A673 (cell line): Measurements from ENCODE around the gene BAIAP2. TPM values are rescaled to one million over a fixed set of nuclear protein-coding genes. Genes with fewer than 3 reads are reported as not detected.

Experiments
- BruUV-seq: library from RNA; stranded (reverse); fragments of 400-500 nt; replicated peaks from 2 replicates; lab custom pipeline; 2021; lab: Mats Ljungman, UMichigan
- CTCF ChIA-PET: fragments of 300-600 bp; sonication (Branson Sonifier 250); formaldehyde crosslinking; loops from one replicate; lab custom pipeline; 2022; ENCODE audit warnings: antibody characterized with exemption; lab: Charles Lee
- POLR2A ChIA-PET: fragments of 300-600 bp; sonication (Branson Sonifier 250); formaldehyde crosslinking; loops from one replicate; lab custom pipeline; 2022; ENCODE audit warnings: antibody characterized with exemption; ENCODE audit not compliant: low non-redundant PET; lab: Charles Lee
- DNase-seq: peaks from one replicate; pipeline ENCODE4 v3.0.0-alpha.2; 2015; ENCODE audit warnings: low spot score
- H3K27ac ChIP-seq: fragments of 200-600 bp; sonication (generic); 2 replicates; pipeline ENCODE4 v1.5.1; 2016; ENCODE audit warnings: mixed run types, low read depth, mild to moderate bottlenecking, mixed read lengths, antibody characterized with exemption, low read length; ENCODE audit not compliant: poor library complexity, severe bottlenecking
- H3K27me3 ChIP-seq: fragments of 200-600 bp; sonication (generic); replicated peaks from 2 replicates; pipeline ENCODE4 v1.6.1; 2017; ENCODE audit warnings: mixed run types, low read depth, mild to moderate bottlenecking, mixed read lengths, antibody characterized with exemption, low read length; ENCODE audit not compliant: insufficient read depth, poor library complexity
- H3K36me3 ChIP-seq: fragments of 200-600 bp; sonication (generic); 2 replicates; pipeline ENCODE4 v1.6.1; 2016; ENCODE audit warnings: mixed run types, mild to moderate bottlenecking, mixed read lengths, antibody characterized with exemption, low read length; ENCODE audit not compliant: insufficient read depth, poor library complexity, severe bottlenecking
- H3K4me1 ChIP-seq: fragments of 200-600 bp; sonication (generic); 2 replicates; pipeline ENCODE4 v1.6.1; 2017; ENCODE audit warnings: mixed run types, mild to moderate bottlenecking, mixed read lengths, antibody characterized with exemption, low read length; ENCODE audit not compliant: insufficient read depth, poor library complexity, severe bottlenecking
- H3K4me3 ChIP-seq: fragments of 200-600 bp; sonication (generic); 2 replicates; pipeline ENCODE4 v1.5.1; 2016; ENCODE audit warnings: low read depth, mixed run types, mild to moderate bottlenecking, mixed read lengths, low read length; ENCODE audit not compliant: poor library complexity, severe bottlenecking
- H3K9me3 ChIP-seq: fragments of 200-600 bp; sonication (generic); 2 replicates; pipeline ENCODE4 v1.6.1; 2016; ENCODE audit warnings: mixed run types, low read depth, mild to moderate bottlenecking, mixed read lengths, antibody characterized with exemption, low read length; ENCODE audit not compliant: poor library complexity, severe bottlenecking
- EZH2 ChIP-seq: fragments of 200-600 bp; sonication (generic); IDR thresholded peaks from 2 replicates; pipeline ENCODE4 v1.6.1; 2017; ENCODE audit warnings: borderline replicate concordance, low read depth, mild to moderate bottlenecking, mixed read lengths, antibody characterized with exemption, low read length; ENCODE audit not compliant: poor library complexity, severe bottlenecking
- intact Hi-C: fragments of 100-400 bp; cut with micrococcal nuclease; formaldehyde crosslinking; loops from one replicate; pipeline ENCODE4 v1.10.0; 2022; ENCODE audit not compliant: unreplicated experiment
- total RNA-seq: library from RNA; stranded (reverse); gene quantifications from 2 replicates; pipeline ENCODE4 v1.2.3, GENCODE V29; 2021
- TF ChIP-seq, protein P1 (sequence below): fragments of 300-800, 200-600 bp; sonication (generic); conservative IDR thresholded peaks from 2 replicates; pipeline ENCODE4 v1.5.1; 2017; ENCODE audit warnings: low read depth, mild to moderate bottlenecking, antibody characterized with exemption, low read length, moderate library complexity, mixed read lengths

The BAIAP2 gene
- total RNA-seq, 1 experiment from 2014 or later, result 51.6 TPM

DNA sequence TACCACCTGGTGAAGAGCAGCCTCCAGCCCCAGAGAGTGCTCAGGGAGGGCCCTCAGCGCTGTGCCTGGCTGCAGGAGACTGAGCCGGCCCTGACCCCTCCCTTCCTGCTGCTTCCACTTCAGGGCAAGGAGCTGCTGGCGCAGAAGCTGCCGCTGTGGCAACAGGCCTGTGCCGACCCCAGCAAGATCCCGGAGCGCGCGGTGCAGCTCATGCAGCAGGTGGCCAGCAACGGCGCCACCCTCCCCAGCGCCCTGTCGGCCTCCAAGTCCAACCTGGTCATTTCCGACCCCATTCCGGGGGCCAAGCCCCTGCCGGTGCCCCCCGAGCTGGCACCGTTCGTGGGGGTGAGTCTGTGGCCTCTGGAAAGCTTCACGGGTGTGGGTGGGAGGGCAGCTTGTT is 68.4 kb downstream of the BAIAP2 start:
- no peak for DNase-seq
- Histone ChIP-seq H3K36me3 (peaks cover 7% of the 10 kb centered on the region), H3K4me1 (no peaks in the 10 kb centered on the region), H3K27me3 (no peaks in the 10 kb centered on the region), H3K4me3 (no peak overlapping the region), H3K9me3 (no peaks in the 10 kb centered on the region), H3K27ac (no peak overlapping the region)
- BruUV-seq, result no TSS peak
- ChIA-PET POLR2A (no interaction called here), CTCF (interaction anchor here (1.1 kb wide), 1 partner anchor 676 kb away, joined by 3 read pairs; no protein-coding TSS in a partner anchor)
- TF ChIP-seq EZH2, result no peak
- TF ChIP-seq, protein P1, sequence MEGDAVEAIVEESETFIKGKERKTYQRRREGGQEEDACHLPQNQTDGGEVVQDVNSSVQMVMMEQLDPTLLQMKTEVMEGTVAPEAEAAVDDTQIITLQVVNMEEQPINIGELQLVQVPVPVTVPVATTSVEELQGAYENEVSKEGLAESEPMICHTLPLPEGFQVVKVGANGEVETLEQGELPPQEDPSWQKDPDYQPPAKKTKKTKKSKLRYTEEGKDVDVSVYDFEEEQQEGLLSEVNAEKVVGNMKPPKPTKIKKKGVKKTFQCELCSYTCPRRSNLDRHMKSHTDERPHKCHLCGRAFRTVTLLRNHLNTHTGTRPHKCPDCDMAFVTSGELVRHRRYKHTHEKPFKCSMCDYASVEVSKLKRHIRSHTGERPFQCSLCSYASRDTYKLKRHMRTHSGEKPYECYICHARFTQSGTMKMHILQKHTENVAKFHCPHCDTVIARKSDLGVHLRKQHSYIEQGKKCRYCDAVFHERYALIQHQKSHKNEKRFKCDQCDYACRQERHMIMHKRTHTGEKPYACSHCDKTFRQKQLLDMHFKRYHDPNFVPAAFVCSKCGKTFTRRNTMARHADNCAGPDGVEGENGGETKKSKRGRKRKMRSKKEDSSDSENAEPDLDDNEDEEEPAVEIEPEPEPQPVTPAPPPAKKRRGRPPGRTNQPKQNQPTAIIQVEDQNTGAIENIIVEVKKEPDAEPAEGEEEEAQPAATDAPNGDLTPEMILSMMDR, result no peak
- intact Hi-C loops, result no loop called here

DNA sequence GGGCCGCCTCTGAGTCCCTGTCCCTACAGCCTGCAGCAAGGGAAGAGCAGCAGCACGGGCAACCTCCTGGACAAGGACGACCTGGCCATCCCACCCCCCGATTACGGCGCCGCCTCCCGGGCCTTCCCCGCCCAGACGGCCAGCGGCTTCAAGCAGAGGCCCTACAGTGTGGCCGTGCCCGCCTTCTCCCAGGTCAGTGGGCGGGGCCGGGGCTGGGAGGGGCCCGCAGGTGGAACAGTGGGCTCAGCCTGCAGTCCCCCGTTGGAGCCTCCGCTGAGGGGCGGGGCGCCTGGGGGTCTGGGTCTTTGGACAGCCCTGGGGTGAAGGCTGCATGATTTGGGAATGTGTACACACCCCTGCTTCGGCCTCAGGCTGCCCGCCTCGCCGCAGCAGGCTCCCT is 71.8 kb downstream of the BAIAP2 start:
- Histone ChIP-seq H3K36me3 (no peaks in the 10 kb centered on the region), H3K27me3 (no peaks in the 10 kb centered on the region), H3K27ac (no peak overlapping the region), H3K4me1 (peaks cover 13% of the 10 kb centered on the region), H3K4me3 (no peak overlapping the region), H3K9me3 (no peaks in the 10 kb centered on the region)
- ChIA-PET POLR2A (no interaction called here), CTCF (no interaction called here)
- no TSS peak for BruUV-seq
- no peak for DNase-seq
- intact Hi-C loops, result no loop called here
- no peak for TF ChIP-seq EZH2
- TF ChIP-seq, protein P1, result no peak

DNA sequence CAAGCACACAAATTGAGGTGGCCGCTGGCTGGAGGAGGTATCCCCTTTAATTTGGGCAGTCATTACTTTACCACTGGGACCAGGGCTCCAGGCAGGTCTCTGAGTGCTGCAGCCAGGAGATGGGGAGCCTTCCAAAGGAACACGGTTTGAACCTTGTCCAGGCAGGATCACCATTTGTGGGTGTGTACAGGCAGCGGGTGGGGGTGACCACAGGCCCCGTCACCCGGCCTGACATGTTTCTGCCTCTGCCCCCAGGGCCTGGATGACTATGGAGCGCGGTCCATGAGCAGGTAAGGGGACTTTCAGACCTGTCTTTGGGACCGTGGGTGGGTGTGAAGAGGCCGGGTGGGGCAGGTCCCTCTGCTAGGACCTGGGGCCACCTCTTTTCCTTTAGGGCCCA is 73.3 kb downstream of the BAIAP2 start:
- CTCF ChIA-PET, result no interaction called here
- no TSS peak for BruUV-seq

More for the DNA sequence above, 73.3 kb downstream of the BAIAP2 start:
- no peaks in the 10 kb centered on the region for H3K9me3 ChIP-seq
- no peak overlapping the region for H3K4me3 ChIP-seq
- intact Hi-C loops, result no loop called here
- POLR2A ChIA-PET, result no interaction called here
- H3K4me1 ChIP-seq, result peaks cover 13% of the 10 kb centered on the region
- no peaks in the 10 kb centered on the region for H3K27me3 ChIP-seq
- DNase-seq, result no peak
- no peaks in the 10 kb centered on the region for H3K36me3 ChIP-seq
- H3K27ac ChIP-seq, result no peak overlapping the region
- TF ChIP-seq EZH2, result no peak
- TF ChIP-seq, protein P1, result no peak
